HepG2 (cell line): ENCODE data around the gene VPS18. TPM values are rescaled to one million over a fixed set of nuclear protein-coding genes. Genes with fewer than 3 reads are reported as not detected.

ENCODE experiments used
- CENPX ChIP-seq: sonication (generic); formaldehyde crosslinking; IDR thresholded peaks from 2 replicates; pipeline ENCODE4 v1.9.0; 2021; ENCODE audit warnings: mild to moderate bottlenecking, missing genetic modification reagents, moderate library complexity
- JDP2 ChIP-seq: sonication (generic); formaldehyde crosslinking; IDR thresholded peaks from 2 replicates; pipeline ENCODE4 v1.8.1; 2022; ENCODE audit warnings: missing genetic modification reagents, borderline replicate concordance
- NR2F6 ChIP-seq, 2 experiments: IDR thresholded peaks; 2 replicates each; pipeline ENCODE4 v1.6.1; 2016; ENCODE audit warnings: antibody characterized with exemption in 1 of 2, mild to moderate bottlenecking in 1 of 2
- THAP11 ChIP-seq: IDR thresholded peaks from 2 replicates; pipeline ENCODE4 v1.6.1; 2016; ENCODE audit warnings: missing biosample characterization, missing genetic modification reagents
- ZFP41 ChIP-seq: sonication (generic); formaldehyde crosslinking; IDR thresholded peaks from 2 replicates; pipeline ENCODE4 v1.4.0; 2020; ENCODE audit warnings: mild to moderate bottlenecking, missing genetic modification reagents, borderline replicate concordance
- ZNF264 ChIP-seq: sonication (generic); formaldehyde crosslinking; IDR thresholded peaks from 2 replicates; pipeline ENCODE4 v1.4.0; 2020; ENCODE audit warnings: missing genetic modification reagents
- ZNF615 ChIP-seq: sonication (generic); formaldehyde crosslinking; IDR thresholded peaks from 2 replicates; pipeline ENCODE4 v1.5.0; 2020; ENCODE audit warnings: mild to moderate bottlenecking, missing genetic modification reagents, borderline replicate concordance
- ZNF629 ChIP-seq: sonication (generic); formaldehyde crosslinking; conservative IDR thresholded peaks from 2 replicates; pipeline ENCODE4 v1.5.0; 2020; ENCODE audit warnings: missing genetic modification reagents
- ZNF747 ChIP-seq: sonication (generic); formaldehyde crosslinking; IDR thresholded peaks from 2 replicates; pipeline ENCODE4 v1.8.1; 2023; ENCODE audit warnings: missing genetic modification reagents, mild to moderate bottlenecking, borderline replicate concordance
- polyA plus RNA-seq, 8 experiments: library from polyadenylated mRNA; depleted of rRNA in 3 of 8; stranded (reverse) in 7 of 8; unstranded in 1 of 8; fragments of >200 nt; fragmentation: Illumina TruSeq in 4 of 8; extraction: Trizol in 4 of 8; gene quantifications; 2 replicates each; pipeline versions ENCODE4 v1.2.1 to v1.2.3, GENCODE V29; 2011 to 2016; ENCODE audit warnings: low read depth in 4 of 8, missing spikeins in 1 of 8, mixed read lengths in 1 of 8; ENCODE audit not compliant: insufficient read depth in 1 of 8
- total RNA-seq, 5 experiments: library from RNA; depleted of rRNA; stranded (reverse); fragments of >200 nt; fragmentation: Illumina TruSeq; extraction: Trizol; gene quantifications; 2 replicates each; pipeline ENCODE4 v1.2.3, GENCODE V29; 2016; ENCODE audit warnings: low read depth in 1 of 5
- TF ChIP-seq, protein P1 (sequence below), 2 experiments: sonication (generic) in 1 of 2; formaldehyde crosslinking in 1 of 2; IDR thresholded peaks; 2 replicates each; pipeline versions ENCODE4 v1.4.0 to v1.6.1; 2016 to 2020; ENCODE audit warnings: borderline replicate concordance in 1 of 2, low read depth in 1 of 2, mild to moderate bottlenecking in 1 of 2, missing genetic modification reagents in 1 of 2
- TF ChIP-seq, protein P2 (sequence below): sonication (generic); formaldehyde crosslinking; IDR thresholded peaks from 2 replicates; pipeline ENCODE4 v1.4.0; 2020; ENCODE audit warnings: missing genetic modification reagents
- TF ChIP-seq, protein P3 (sequence below): sonication (generic); IDR thresholded peaks from 2 replicates; pipeline ENCODE4 v1.6.1; 2016; ENCODE audit warnings: low read depth, borderline replicate concordance
- TF ChIP-seq, protein P4 (sequence below): sonication (generic); formaldehyde crosslinking; IDR thresholded peaks from 2 replicates; pipeline ENCODE4 v1.5.0; 2020; ENCODE audit warnings: missing genetic modification reagents, mild to moderate bottlenecking, borderline replicate concordance

The VPS18 gene
- total and polyA plus RNA-seq, 2 of the 13 experiments (the other 11 are each of a cell fraction or from before 2014, with no cell fraction given) = 5.8 to 17.0 TPM

DNA sequence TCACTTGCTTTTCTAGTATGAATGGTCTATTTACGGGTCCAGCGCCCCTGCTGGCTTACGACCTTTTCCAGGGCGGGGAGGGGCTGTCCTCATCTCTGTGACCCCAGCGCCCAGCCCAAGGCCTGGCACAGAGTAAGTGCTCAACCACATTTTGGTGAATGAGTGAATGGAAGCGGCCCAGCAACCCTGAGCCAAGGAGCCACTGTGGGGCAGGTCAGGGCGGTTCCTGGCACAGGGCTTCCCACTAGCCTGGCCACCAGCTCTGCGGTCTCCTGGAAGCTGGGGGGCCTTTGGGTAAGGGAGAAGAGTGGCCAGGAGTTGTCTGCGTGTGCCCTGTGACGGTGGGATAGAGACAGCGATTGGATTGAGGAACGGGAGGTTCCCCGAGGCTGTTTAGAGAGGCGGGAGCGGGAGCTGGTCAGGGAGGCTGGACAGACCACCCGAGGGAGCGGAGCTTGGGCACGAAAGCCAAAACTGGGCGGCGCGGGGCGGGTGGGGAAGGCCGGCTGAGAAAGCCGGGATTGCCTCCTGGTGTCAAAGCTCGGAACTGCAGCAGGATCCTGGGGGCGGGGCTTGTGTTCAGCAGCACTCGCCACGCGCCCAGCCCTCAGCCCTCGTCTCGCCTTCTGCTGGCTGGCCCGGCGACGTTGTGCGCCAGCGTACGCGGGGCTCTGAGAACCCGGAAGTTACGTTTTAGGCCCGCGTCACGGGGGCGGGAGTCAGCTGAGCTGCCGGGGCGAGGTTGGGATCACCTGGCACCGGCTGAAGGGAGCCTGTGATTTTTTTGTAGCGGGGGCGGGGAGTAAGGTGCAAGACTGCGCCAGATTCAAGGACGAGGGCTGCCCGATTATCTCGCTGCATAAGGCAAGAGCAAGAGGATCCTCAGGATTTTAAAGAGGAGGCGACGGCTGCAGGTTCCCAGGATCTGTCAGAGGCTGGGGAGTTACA, at the start of gene VPS18 (continued):
- TF ChIP-seq, protein P1, sequence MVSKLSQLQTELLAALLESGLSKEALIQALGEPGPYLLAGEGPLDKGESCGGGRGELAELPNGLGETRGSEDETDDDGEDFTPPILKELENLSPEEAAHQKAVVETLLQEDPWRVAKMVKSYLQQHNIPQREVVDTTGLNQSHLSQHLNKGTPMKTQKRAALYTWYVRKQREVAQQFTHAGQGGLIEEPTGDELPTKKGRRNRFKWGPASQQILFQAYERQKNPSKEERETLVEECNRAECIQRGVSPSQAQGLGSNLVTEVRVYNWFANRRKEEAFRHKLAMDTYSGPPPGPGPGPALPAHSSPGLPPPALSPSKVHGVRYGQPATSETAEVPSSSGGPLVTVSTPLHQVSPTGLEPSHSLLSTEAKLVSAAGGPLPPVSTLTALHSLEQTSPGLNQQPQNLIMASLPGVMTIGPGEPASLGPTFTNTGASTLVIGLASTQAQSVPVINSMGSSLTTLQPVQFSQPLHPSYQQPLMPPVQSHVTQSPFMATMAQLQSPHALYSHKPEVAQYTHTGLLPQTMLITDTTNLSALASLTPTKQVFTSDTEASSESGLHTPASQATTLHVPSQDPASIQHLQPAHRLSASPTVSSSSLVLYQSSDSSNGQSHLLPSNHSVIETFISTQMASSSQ (IDR thresholded peaks at IDR 0.05; ENCODE audit: low read depth) = 0 out of 2 replicates have a peak, but pooled peaks have one; percentile 2
- TF ChIP-seq, protein P1 (CRISPR knock-in tag; IDR thresholded peaks at IDR 0.05; ENCODE audit: borderline replicate concordance) = no peak
- TF ChIP-seq, protein P2, sequence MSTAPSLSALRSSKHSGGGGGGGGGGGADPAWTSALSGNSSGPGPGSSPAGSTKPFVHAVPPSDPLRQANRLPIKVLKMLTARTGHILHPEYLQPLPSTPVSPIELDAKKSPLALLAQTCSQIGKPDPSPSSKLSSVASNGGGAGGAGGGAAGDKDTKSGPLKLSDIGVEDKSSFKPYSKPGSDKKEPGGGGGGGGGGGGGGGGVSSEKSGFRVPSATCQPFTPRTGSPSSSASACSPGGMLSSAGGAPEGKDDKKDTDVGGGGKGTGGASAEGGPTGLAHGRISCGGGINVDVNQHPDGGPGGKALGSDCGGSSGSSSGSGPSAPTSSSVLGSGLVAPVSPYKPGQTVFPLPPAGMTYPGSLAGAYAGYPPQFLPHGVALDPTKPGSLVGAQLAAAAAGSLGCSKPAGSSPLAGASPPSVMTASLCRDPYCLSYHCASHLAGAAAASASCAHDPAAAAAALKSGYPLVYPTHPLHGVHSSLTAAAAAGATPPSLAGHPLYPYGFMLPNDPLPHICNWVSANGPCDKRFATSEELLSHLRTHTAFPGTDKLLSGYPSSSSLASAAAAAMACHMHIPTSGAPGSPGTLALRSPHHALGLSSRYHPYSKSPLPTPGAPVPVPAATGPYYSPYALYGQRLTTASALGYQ (CRISPR knock-in tag) = no peak; the same call in 1 of the 2 replicates
- TF ChIP-seq ZFP41 = no peak; the same call in 1 of the 2 replicates
- no peak for TF ChIP-seq CENPX (CRISPR knock-in tag)
- peak; percentile 89 for TF ChIP-seq THAP11 (CRISPR knock-in tag)
- TF ChIP-seq ZNF629 (CRISPR knock-in tag) = no peak
- 0 out of 2 replicates have a peak, but pooled peaks have one; percentile 76 for TF ChIP-seq ZNF747 (CRISPR knock-in tag)
- TF ChIP-seq ZNF264 (CRISPR knock-in tag) = no peak
- TF ChIP-seq, protein P3, sequence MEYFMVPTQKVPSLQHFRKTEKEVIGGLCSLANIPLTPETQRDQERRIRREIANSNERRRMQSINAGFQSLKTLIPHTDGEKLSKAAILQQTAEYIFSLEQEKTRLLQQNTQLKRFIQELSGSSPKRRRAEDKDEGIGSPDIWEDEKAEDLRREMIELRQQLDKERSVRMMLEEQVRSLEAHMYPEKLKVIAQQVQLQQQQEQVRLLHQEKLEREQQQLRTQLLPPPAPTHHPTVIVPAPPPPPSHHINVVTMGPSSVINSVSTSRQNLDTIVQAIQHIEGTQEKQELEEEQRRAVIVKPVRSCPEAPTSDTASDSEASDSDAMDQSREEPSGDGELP = peak; percentile 98
- TF ChIP-seq ZNF615 = no peak
- TF ChIP-seq NR2F6 (IDR thresholded peaks at IDR 0.05) = no peak
- TF ChIP-seq NR2F6 (CRISPR knock-in tag; IDR thresholded peaks at IDR 0.05) = peak; percentile 37; the same call in 1 of the 2 replicates
- TF ChIP-seq, protein P4, sequence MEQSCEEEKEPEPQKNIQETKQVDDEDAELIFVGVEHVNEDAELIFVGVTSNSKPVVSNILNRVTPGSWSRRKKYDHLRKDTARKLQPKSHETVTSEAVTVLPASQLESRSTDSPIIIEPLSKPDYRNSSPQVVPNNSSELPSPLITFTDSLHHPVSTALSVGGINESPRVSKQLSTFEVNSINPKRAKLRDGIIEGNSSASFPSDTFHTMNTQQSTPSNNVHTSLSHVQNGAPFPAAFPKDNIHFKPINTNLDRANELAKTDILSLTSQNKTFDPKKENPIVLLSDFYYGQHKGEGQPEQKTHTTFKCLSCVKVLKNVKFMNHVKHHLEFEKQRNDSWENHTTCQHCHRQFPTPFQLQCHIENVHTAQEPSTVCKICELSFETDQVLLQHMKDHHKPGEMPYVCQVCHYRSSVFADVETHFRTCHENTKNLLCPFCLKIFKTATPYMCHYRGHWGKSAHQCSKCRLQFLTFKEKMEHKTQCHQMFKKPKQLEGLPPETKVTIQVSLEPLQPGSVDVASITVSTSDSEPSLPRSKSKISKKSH (CRISPR knock-in tag) = peak; percentile 40; the same call in 1 of the 2 replicates
- no peak for TF ChIP-seq JDP2 (CRISPR knock-in tag)
